SK-N-SH treated with all-trans-retinoic acid at 6 μM for 48 hours (cell line): ENCODE measurements around the gene MARF1.

Experiments
- ARNTL ChIP-seq: fragments of 450-650 bp; formaldehyde crosslinking; IDR thresholded peaks from 2 replicates; pipeline ENCODE4 v1.5.0; 2020; ENCODE audit warnings: low read depth, mild to moderate bottlenecking, moderate library complexity, borderline replicate concordance
- CREB5 ChIP-seq: fragments of 250-450 bp; sonication (Bioruptor Pico); IDR thresholded peaks from 2 replicates; pipeline ENCODE4 v1.5.1; 2020; ENCODE audit warnings: low read depth, mild to moderate bottlenecking, moderate library complexity
- GLIS3 ChIP-seq: fragments of 250-450 bp; sonication (Bioruptor Pico); IDR thresholded peaks from 2 replicates; pipeline ENCODE4 v1.5.0; 2020; ENCODE audit warnings: mild to moderate bottlenecking, moderate library complexity
- OSR1 ChIP-seq: fragments of 250-450 bp; sonication (Bioruptor Pico); IDR thresholded peaks from 2 replicates; pipeline ENCODE4 v1.8.0; 2022; ENCODE audit warnings: moderate library complexity, mild to moderate bottlenecking, inconsistent platforms
- SNAI2 ChIP-seq: fragments of 250-450 bp; sonication (Bioruptor Pico); IDR thresholded peaks from 2 replicates; pipeline ENCODE4 v1.5.0; 2020; ENCODE audit warnings: mild to moderate bottlenecking, moderate library complexity
- TCF4 ChIP-seq: fragments of 250-450 bp; sonication (Bioruptor Pico); IDR thresholded peaks from 2 replicates; pipeline ENCODE4 v1.8.0; 2021; ENCODE audit warnings: mild to moderate bottlenecking, moderate library complexity, borderline replicate concordance
- ZFP3 ChIP-seq: fragments of 250-450 bp; sonication (Bioruptor Pico); IDR thresholded peaks from 2 replicates; pipeline ENCODE4 v1.5.0; 2020; ENCODE audit warnings: mild to moderate bottlenecking, moderate library complexity
- ZFP30 ChIP-seq: fragments of 450-650 bp; formaldehyde crosslinking; IDR thresholded peaks from 2 replicates; pipeline ENCODE4 v1.5.0; 2022; ENCODE audit warnings: mild to moderate bottlenecking, moderate library complexity
- ZNF565 ChIP-seq: fragments of 450-650 bp; formaldehyde crosslinking; conservative IDR thresholded peaks from 2 replicates; pipeline ENCODE4 v1.5.0; 2020; ENCODE audit warnings: low read depth, mild to moderate bottlenecking, moderate library complexity
- ZNF8 ChIP-seq: fragments of 450-650 bp; formaldehyde crosslinking; IDR thresholded peaks from 2 replicates; pipeline ENCODE4 v1.5.0; 2020; ENCODE audit warnings: mild to moderate bottlenecking, moderate library complexity
- TF ChIP-seq, protein P1 (sequence below): fragments of 250-450 bp; sonication (Bioruptor Pico); IDR thresholded peaks from 2 replicates; pipeline ENCODE4 v1.5.1; 2021; ENCODE audit warnings: mild to moderate bottlenecking, moderate library complexity

DNA sequence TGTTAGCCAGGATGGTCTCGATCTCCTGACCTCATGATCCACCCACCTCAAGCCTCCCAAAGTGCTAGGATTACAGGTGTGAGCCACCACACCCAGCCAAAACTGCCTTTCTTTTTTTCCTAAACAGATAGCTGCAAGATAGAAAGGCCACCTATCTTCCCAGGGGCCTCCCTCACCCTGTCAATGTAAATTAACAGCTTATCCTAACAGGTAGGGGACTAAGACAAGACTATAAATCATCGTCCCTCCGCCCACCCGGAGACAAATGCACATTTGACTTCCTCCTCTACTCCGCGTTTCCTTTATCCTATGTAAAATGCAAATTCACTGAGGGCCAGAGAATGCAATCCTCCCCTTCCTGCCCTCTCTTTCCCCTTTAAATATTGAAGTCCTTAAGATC lies 71.4 kb downstream of the MARF1 start:
- TF ChIP-seq CREB5 (CRISPR knock-in tag) (no peak), OSR1 (CRISPR knock-in tag) (no peak), GLIS3 (CRISPR knock-in tag) (no peak), ARNTL (CRISPR knock-in tag) (no peak), ZFP30 (CRISPR knock-in tag) (no peak), ZNF8 (CRISPR knock-in tag) (no peak), SNAI2 (CRISPR knock-in tag) (no peak), ZFP3 (CRISPR knock-in tag) (no peak), ZNF565 (CRISPR knock-in tag) (no peak), TCF4 (no peak)
- TF ChIP-seq, protein P1, sequence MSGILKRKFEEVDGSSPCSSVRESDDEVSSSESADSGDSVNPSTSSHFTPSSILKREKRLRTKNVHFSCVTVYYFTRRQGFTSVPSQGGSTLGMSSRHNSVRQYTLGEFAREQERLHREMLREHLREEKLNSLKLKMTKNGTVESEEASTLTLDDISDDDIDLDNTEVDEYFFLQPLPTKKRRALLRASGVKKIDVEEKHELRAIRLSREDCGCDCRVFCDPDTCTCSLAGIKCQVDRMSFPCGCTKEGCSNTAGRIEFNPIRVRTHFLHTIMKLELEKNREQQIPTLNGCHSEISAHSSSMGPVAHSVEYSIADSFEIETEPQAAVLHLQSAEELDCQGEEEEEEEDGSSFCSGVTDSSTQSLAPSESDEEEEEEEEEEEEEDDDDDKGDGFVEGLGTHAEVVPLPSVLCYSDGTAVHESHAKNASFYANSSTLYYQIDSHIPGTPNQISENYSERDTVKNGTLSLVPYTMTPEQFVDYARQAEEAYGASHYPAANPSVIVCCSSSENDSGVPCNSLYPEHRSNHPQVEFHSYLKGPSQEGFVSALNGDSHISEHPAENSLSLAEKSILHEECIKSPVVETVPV (CRISPR knock-in tag), result no peak
